NCI-H2171 treated with DMSO at 0.1 percent for 48 hours (cell line): ENCODE measurements around the gene TMEM238.

ENCODE experiments used
- DNase-seq: peaks from one replicate; lab custom pipeline; 2025; lab: John Stamatoyannopoulos, UW

Gene TMEM238

DNA sequence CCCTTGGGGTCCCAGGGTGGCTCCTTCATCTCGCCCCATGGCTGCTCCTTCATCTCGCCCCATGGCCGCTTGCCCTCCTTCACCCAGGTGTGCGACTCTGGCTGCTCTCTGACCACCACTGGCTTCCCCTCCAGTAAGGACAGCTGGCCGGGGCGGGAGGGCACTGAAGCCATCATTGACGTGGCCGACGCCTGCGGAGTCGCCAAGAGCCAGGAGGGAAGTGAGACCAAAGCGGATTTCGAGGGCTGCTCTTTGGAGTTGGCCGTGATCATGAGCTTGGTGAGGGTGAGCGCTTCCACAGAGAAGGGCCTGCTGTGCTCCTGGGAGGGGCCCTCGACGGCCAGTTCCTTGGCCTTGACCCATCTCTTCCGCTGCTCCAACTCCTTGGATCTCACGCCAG lies 25.6 kb downstream of the TMEM238 start:
- DNase-seq, result no peak

DNA sequence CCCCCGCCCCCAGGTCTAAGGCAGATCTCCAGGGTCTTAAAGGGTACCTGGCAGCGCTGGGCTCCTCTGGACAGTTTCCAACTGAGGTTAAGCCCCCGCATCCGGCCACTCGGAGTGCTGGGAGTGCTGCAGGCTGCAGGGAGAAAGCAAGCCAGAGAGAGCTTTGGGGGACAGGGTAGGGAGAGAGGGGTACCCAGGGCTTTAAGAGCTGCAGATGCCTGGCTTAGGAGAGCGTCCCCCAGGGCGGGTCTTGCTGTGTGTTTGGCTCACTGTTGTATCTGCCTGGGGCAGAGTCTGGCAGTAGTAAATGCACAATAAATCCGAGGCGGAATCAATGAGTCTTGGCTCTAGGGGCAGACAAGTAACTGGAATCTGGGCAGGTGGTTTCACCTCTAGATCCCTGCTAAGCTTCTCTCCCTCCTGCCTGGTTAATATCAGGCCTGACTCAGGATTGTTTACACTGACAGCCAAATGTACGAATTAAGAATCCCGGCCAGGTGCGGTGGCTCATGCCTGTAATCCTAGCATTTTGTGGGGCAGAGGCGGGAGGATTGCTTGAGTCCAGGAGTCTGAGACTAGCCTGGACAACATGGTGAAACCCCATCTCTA lies 28.8 kb downstream of the TMEM238 start:
- DNase-seq, result peak; percentile 25

GRCh38 chr19:55354698-55355212 lies 29.3 kb downstream of the TMEM238 start, which contains the start of gene COX6B2:
COX6B2 (minus strand) TSS chr19:55354719; CDS start chr19:55354521, 198 bp downstream.
- DNase-seq, result no peak

DNA sequence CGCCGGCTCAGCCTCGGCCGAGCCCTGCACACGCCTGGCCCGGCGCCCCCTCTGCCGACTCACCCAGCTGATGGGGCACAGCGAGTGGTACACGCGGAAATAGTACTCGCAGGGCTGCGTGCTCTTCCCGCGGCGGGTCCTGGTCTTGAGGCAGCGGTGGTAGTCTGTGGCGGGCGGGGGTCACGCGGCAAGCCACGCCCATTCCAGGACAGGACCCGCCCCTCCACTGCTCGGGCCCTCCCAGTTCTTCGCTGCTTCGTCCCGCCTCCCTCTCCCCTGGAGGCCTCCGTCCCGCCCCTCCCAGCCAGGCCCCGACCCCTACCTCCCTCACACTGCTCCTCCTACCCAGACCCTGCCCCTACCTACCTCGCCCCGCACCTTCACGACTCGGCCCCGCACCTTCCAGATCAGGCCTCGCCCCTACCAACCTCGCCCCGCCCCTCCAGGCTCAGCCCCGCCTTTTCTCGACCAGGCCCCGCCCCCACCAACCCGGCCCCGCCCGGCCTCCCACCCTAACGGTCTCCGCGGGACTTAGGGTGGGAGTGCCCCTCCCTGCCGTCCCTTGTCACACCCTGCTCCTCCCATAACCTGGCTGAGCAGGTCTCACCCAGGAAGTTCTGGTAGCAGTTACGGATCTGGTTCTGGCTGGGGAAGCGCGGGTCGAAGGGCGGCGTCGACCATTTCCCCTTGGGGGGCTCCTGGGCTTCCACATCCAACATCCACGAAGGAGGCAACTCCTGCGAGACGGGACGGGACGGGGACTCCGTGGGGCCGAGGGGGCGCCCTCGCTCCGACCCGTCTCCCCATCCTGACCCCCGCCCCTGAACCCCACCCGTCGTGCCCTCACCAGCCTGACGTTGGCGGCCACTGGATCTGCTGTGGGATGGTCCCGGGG lies 30.0 kb downstream of the TMEM238 start:
- DNase-seq, result peak; percentile 54

- no peak for DNase-seq
Measured at GRCh38 chr19:55353356-55353802, 30.7 kb downstream of the TMEM238 start.

DNA sequence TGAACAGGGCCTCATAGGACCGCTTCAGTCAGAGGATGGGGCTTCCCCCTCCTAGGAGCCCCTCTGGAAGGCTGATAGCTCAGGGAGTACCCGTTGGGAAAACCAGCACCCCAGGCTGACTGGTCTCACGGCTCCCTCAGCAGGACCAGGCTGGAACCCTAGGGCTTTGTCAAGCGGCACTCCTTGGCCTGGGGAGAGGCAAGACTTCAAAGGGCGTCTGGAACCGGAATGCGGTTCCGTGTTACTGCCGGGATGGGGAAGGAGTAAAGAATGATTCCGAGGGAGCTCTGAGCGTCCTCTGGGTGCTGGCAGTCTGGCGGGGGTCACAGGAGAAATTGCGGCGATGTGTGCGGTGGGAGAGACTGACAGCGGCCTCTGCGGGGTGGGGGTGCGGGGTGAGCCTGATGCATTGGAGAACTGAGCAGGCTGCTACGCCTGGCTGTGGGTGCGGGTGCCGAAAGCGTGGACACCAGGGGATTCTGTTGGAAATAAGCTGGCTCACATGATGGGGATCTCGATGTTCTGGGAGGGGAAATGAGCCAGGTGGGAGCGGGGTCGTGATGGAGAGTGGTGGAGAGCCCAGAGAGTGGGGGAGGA lies 31.4 kb downstream of the TMEM238 start:
- no peak for DNase-seq

DNA sequence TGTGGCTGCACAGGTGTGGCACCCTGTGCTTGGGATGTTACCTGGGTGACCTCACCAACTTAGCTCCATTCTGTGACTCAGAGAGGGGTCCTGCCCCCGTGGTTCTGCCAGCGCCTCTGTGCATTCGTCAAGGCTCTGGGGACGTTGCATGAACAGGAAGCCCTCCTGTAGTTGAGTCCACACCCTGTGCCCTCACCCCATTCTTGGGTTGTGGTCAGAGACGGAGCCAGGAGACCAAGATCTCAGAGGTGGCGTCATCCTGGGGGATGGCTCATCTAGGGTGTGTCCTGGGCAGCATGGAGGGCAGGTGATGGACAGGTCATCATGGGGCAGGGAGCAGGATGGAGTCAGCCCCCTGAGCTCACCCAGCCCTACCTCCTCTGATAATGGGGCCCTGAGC lies 32.1 kb downstream of the TMEM238 start:
- DNase-seq, result no peak

- DNase-seq, result no peak
Measured at GRCh38 chr19:55350620-55351315, 33.3 kb downstream of the TMEM238 start.

GRCh38 chr19:55348317-55349034 lies 35.6 kb downstream of the TMEM238 start:
- DNase-seq, result peak; percentile 3

GRCh38 chr19:55347442-55348009 lies 36.6 kb downstream of the TMEM238 start:
- DNase-seq, result no peak

- no peak for DNase-seq
Measured at GRCh38 chr19:55346725-55347441, 37.2 kb downstream of the TMEM238 start.

DNA sequence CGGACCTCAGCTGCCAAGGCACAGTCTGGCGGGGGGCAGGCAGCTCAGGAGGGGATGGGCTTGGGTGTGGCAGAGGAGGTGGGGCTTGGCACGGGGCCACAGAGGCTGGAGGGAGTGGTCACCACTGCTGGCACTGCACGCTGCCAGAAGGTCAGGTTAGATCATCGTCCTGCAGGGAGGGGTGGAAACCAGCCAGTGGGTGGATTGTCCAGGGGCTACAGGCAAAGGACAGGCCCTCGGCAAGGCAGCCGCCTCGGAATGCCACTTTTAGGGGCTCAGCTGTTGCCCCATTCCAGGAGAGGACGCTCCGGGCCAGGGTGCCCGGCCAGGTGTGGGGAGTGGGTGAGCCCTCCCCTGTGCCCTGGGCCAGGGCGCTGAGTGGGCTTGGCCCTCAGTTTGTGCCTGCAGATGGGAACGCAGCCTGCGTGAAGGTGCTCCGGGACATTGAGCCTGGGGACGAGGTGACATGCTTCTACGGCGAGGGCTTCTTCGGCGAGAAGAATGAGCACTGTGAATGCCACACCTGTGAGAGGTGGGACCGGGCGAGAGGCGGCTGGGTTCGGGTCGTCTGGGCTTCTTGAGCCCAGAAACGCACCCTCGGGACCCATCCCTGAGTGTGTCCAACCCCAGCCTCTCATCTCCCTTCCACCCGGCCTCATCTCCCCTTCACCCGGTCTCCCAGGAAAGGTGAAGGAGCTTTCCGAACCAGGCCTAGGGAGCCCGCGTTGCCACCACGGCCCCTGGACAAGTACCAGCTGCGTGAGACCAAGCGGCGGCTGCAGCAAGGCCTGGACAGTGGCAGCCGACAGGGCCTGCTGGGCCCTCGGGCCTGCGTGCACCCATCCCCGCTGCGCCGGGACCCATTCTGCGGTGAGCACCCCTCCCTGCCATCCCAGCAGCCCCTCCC lies 38.0 kb downstream of the TMEM238 start:
- DNase-seq, result no peak

GRCh38 chr19:55345101-55345817 lies 38.8 kb downstream of the TMEM238 start:
- DNase-seq, result no peak

DNA sequence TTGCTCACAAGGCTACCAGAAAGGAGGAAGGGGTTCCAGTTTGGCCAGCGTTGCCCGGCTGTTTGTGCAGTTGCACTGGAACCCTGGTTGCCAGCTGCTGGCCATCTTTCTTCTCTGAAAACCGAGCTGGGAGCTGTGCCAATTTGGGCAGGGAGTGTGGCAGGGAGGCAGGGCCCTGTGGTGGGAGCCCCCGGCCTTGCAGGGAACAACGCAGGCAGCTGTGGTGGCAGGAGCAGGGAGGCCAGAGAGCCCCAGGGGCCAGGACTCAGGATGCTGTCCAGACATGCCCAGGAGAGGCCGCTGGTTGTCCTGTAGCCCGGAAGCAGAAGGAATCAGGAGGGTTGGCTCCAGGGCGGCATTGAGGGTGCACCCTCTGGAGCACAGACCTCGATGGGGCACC lies 39.6 kb downstream of the TMEM238 start:
- DNase-seq, result peak; percentile 3

DNA sequence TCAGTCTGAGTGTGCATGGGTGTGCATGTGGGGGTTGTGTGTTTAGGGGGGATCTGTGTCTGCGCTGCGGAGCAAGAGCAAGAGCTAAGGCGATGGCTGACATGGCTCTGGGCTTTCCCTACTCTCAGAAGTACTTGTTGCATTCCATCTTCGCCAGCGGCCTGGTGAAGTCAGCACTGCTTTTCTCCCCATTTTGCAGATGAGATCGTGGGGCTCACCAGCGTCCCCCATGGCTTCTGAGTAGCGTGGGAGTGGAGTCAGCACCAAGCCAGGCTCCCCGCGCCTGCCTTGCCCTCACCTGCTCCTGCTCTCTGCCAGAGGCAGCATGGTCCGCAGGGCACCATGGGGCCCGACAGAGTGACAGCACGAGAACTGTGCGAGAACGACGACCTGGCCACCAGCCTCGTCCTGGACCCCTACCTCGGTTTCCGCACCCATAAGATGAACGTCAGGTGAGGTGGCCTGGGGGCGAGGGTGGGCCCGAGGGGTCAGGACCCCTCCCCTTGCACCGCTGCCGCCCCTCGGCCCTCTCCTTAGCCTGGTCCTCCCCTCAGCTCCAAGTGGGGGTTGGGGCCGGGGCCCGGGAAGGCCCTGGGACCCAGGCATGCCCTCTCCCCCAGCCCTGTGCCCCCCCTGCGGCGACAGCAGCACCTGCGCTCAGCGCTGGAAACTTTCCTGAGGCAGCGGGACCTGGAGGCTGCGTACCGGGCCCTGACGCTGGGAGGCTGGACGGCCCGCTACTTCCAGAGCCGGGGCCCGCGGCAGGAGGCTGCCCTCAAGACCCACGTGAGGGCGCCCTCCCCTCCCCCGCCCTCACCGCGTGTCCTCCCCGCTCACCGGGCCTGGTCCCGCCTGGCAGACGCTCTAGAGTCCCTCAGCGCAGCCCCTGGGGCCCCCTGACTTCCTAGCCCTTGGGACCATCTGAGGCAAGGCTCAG lies 42.2 kb downstream of the TMEM238 start:
- DNase-seq, result no peak

- peak; percentile 81 for DNase-seq
Measured at GRCh38 chr19:55341171-55341588, 42.9 kb downstream of the TMEM238 start.

- DNase-seq, result peak; percentile 78
Measured at GRCh38 chr19:55340784-55341147, 43.3 kb downstream of the TMEM238 start.
